GM12892 (cell line): ENCODE results near the gene P2RY11.

Experiments
- POLR2A ChIP-seq: IDR thresholded peaks from 2 replicates; pipeline ENCODE4 v1.6.1; 2011; ENCODE audit warnings: low read depth, low read length, control low read depth
- POLR2AphosphoS5 ChIP-seq: IDR thresholded peaks from 2 replicates; pipeline ENCODE4 v1.6.1; 2011; ENCODE audit warnings: low read depth, low read length, control low read depth
- TAF1 ChIP-seq: IDR thresholded peaks from 2 replicates; pipeline ENCODE4 v1.6.1; 2011; ENCODE audit warnings: low read depth, mild to moderate bottlenecking, control low read depth, low read length, borderline replicate concordance

- TF ChIP-seq POLR2A (no peak), POLR2AphosphoS5 (no peak), TAF1 (no peak)
Measured at GRCh38 chr19:10136936-10137335, 25.4 kb downstream of the P2RY11 start.
